Activated naive CD4-positive, alpha-beta T cell (primary cell): ENCODE data around the gene MKLN1.

Experiments used
- DNase-seq, 4 experiments: peaks; one replicate each; lab custom pipeline; 2025; lab: John Stamatoyannopoulos, UW

The MKLN1 gene

DNA sequence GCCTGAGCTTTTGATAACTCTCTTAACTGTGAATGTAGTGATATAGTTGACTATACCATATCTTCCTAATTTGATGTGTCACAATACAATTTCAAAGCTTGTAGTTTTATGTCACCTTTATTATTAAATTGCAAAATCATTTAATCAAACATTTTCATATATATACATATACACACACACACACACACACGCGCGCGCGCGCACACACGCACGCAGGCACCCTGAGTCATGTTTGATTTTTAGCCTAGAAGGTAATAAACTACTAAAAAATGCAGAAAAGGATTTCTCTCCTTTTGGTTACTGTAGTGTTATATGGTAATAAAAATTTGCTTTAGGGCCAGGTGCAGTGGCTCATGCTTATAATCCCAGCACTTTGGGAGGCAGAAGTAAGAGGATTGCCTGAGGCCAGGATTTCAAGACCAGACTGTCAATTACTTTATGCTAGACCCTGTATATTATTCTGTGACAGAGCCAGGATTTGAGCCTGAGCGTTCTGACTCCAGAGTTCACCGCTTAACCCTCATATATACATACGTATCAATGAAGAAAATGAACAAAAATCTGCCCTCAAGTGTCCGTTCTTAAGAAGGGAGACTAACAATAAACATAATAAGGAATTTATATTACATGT, 139.2 kb downstream of the MKLN1 start:
- no peak for DNase-seq

DNA sequence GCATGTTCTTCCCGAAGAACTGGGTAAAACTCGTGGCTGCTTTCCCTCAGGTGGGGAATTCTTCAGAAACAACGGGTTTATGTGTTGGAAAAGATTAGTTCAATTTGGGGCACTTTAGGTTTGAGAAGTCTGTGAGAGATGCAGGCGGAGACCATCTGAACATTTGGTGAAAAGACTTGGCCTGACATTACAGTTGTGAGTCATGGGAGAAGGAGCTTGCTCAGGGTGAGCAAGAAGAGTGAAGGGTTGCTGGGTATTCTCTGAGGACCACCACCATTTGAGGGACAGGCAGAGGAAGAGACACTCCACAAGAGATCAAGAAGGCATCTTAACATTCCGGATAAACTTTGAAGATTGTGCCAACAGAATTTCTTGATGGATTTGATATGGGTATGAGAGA, 140.1 kb downstream of the MKLN1 start:
- DNase-seq, result no peak

DNA sequence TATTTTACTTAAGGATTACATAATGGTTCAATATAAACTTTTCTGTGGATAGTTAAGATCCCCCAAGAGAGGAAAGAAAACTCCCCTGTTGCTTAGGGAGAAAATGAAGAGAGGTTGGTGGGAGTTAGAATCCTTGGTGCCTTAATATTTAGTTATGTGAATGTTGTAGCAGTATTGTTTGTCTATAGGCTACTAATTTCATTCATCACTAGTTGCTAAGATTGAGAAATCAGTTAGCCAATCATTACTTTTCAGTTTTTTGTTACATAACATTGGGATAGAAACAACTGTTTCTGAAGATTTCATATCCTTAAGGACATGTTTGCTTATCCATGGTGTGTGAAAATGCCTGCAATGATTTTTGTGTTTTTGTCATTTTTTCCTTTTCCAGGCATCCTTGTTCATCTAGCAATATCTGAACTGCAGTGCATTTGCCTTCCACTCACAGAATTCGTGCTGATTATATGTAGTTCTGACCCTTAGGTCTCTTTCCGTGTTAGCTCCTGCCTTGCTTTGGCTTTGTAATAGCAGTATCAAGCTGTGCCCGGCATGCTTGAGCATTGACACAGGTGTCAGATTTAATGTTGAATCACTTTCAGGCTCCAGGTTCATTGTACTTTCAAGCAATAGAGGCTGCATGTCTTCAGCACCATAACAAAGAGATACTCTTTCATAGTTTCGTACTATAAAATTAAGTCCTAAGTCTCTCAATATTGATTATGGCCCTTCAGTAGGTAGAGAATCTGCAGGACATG, 143.8 kb downstream of the MKLN1 start:
- no peak for DNase-seq

DNA sequence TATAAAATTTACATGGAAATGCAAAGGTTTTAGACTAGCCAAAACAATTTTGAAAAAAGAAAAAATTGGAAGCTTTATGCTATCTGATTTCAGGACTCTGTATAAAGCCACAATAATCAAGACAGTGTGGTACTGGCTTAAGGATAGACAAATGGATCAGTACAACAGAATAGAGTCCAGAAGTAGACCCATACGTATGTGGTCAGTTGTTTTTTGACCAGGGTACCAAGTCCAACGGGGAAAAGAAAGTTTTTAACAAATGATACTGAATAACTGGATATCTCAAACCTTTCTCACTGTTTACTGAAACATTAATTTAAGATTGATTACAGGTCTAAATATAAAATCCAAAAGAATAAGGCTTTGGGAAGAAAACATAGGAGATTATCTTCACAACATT, 149.1 kb downstream of the MKLN1 start:
- no peak for DNase-seq

DNA sequence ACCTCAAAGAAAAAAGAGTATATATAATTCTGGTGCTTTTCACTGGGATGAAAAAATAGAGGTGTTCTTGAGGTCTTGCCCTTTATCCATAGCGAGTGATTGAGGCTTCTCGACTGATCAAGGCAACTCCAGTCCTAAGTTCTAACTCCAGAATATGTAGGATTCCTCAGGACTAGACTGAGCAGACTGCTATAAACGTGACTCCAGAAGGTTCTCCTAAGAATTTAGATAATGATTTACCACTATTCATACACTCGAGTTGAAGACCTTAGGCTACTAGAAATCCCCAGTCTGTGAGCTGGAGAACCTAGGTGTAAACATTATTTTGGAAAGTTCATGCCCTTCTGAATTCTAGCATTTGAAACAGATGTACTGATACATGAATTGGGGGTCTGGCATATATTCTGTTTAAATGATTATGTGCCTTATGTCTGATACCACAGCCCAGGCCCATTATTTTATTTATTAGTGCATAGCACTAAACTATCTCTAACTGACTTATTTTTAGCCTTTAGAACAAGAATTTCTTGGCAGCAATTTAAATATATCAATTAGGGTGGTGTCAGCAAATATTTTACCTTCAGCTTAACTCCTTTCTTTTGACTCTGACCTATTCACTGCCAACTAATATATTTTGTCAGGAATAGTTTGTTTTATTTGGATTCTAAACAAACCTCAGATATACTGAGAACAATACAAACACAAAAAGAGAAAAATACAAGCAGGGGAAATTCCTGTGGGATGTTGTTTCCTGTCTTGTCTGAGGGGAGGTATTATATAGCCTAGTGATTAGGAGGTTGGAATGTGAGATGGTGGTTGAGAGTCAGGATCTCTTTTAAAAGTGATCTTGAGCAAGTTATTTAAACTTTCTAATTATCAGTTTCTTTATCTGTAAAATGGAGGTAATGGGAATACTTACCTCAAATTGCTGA, 153.0 kb downstream of the MKLN1 start:
- no peak for DNase-seq

DNA sequence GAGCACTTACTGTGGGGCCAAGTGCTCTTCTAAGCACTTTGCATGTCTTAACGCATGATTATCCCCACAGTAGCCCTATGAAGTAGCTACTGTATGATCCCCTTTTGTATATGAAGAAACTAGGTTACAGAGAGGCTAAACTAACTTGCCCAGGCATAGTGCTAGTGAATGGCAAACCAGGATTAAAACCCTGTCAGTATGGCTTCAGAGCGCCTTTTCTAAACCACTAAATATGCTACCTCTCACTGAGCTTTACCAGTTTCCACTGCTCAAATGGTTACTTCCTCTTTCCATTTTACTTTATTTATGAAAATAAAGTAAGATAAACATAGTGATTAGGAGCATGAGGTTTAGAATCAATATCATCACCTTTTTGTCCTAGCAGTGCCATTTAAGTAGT, 155.1 kb downstream of the MKLN1 start:
- DNase-seq, result no peak

DNA sequence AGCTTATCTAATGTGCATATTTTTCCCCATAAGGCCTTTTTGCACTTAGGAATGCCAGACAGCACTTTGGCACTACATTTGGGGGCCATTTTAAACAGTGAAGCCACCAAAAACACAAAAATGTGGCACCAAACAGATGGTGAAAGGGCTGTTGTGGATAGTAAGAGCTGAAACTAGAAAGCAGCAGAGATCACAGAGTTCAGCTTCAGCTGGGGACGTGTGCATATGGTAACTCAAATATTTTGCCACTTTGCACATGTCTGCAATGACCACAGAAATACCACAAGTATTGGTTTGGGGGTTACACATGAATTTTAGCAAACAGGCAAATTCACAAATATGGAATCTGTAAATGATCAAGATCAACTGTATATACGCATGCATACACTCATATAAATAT, 155.9 kb downstream of the MKLN1 start:
- no peak for DNase-seq

DNA sequence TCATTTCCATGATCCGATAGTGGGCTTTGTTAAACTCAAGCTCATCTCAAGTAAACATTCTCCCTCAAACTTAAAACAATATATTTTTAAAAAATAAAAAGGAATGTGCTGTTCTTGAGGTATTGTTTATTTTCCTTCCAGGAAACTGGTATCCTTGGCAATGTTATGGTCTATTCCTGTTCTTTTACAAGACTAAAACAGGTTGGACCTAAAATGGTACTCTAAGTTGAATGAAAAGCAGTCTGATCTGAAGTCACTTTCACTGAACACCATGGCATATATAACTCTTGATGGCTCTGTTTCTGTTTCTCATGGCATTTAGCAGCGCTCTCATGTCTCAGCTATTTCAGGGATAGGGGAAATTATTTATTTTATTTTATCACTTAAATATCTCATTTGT, 158.7 kb downstream of the MKLN1 start:
- no peak for DNase-seq

DNA sequence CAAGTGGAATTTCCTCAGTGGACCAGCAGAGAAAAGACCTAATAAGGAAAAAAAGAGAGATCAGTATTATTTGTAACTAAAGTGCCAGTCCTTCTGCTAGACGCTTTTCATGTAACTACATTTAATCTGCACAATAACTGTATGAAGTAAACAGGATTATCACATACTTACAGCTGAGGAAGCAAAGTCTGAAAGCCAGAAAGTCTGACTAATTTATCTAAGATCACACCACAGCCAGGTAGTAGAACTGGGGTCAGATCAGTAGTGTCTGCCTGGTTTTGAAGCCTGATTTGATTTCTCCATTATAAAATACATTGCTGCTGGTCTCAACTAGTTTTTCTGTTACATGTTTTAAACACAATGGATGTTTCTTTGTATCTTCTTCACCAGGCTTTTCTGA, 159.5 kb downstream of the MKLN1 start:
- DNase-seq, result no peak

DNA sequence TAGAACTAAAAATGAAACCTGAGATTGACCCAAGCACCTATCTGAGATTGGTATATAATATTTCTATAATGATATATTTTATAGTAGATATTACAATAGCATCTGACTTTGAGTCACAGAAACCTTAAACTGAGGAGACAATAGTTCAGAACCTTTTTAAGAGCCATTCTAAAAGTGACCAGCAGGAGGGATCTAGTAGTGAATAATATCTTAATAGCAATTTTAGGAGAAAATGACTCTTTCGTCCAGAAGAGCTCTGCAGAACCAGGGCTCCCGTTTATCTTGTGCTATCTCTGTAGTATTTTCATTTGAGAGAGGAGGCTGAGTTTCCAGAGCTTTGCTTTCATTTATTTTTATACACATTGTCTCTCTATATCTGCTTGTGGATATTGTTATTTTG, 160.7 kb downstream of the MKLN1 start:
- DNase-seq, result no peak

DNA sequence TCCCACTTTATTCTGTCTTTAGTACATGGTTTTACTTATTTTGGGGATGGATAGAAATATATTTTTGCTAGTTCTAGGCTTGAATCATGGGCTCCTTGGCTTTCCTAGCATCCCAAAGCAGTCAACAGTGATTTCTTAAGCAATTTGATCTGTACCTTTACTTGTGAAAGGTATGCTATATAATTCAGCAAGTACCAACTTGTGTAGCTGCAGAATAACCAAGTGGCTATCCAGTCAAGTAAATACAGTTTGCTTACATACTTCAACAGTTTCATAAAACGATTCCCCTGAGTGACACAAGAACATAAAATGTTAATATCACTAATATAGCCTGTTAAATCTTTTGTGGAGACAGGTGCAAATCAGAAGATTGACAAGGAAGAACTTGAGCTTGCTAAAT, 161.5 kb downstream of the MKLN1 start:
- no peak for DNase-seq

DNA sequence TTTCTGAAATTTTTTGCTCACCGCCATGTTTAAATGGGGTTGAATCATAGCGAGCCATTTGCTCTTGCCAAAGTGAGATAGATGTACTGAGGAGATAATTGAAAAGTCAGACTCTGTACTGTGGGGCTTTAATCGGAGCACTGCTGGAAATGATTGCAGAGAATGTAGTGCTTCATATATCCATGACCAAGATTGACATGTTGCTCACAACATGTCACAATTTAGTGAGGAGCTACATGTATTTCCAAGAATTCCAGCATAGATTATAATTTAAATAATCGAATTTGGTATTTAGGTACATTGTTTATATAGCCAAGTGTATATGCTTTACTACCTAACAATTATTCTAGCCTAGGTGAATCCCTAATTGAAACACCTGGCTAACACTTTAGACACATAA, 162.2 kb downstream of the MKLN1 start:
- DNase-seq, result no peak

DNA sequence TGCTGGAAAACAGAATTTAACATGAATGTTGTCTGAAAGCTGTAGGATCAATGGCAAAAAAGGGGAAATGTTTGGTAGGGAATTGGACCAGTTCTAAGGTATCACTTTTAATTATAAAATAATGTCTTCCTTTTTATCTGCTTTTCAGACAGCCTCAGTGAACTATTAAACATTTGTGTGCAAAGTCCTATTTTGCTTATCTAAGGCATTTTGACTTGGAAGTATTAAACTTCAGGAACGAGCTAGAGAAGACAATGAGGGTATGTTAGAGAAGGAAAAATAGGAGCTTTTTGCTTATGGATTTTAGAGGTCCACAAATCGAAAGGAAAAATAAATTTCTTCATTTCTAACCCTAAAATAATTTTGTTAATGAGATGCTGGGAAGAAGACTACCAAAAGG, 165.4 kb downstream of the MKLN1 start:
- no peak for DNase-seq

DNA sequence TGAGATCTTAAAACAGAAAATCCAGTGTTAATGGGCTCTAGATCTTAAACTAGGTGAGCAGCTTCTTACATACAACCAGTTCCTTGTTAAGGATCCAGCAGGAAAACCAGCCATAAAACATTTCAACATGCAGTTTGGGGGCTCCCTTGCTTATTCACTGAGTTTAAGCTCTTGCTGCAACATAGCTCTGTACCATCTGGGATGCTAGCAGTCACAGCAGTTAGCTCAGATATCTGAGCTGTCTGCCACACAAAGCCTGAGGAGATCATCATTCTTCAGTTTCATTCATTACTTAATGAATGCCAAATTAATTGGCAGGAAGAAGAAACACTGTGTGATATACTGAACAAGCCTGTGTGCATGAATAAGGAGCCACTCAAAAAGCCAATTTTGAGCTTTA, 165.9 kb downstream of the MKLN1 start:
- DNase-seq, result no peak

DNA sequence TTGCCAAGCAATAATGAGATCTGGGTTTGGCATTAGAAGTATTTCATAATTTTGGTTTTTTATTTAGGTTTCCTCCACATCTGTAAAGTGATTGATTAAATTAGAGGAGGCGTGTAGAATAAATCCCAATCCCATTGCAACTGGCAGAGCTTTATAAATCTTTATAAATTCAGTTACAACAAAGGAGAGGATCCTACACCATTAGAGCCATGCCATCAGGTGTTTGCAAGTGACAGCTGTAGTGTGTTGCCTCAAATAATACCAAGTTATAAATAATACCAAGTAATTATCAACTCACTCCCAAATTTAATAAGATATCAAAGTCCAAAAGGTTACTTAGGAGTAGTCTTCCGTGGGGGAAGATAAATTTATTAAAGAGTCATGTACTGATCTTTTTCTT, 166.5 kb downstream of the MKLN1 start:
- no peak for DNase-seq

DNA sequence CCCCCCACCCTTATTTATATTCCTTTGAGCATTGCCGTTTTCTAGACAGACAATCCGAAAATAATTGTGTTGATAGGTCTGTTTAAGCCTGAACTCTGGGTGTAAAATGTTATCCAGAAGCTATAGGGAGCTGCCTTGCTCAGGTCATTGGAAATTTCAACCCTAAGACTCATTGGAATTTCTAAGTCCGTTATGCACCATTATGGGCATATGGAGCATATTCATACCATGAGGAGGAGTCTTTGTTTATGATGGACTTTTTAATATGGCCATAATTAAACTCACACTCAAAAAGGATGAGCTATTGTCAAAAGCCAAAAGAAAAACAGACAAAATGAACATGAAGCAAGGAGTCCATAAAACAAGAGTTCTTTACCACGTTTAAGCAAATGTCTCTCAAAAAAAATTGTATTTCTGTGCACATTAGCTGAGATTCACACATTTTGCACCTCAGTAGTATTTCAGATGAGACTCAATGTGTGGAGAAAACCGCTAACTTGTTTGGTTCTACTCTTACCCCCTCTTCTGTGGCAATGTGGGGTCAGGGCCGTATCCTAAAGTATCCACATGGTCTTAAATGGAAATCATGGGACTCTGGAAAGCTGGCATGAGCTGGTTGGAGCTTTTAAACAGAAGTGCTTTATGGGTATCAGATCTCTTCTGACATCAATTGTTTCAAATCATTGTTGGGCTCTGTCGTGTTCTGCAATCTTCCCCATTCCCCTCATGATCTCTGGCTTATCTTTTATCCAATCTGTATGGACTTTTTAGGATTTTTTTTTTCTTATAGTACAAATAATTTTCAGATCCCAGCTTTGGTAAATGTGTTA, 168.2 kb downstream of the MKLN1 start:
- DNase-seq, result no peak

DNA sequence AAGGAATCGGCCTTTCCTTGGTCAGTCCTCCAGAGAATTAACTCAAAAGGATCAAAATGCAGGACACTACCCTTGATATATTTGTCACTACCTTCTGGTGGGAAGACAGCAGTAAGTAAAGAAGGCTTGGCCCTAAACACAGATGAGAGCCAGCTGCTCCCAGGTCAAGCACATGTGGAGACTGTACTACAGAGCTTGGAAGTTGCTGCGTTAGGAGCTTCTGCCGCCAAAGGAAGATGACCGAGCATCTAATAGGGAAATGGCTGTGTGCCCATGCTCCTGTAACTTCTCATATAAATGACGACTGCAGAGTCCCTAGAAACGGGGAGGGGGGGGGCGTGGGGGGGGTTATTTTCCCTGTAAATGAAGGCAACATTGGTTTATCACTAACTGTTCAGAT, 169.8 kb downstream of the MKLN1 start:
- DNase-seq, result no peak

DNA sequence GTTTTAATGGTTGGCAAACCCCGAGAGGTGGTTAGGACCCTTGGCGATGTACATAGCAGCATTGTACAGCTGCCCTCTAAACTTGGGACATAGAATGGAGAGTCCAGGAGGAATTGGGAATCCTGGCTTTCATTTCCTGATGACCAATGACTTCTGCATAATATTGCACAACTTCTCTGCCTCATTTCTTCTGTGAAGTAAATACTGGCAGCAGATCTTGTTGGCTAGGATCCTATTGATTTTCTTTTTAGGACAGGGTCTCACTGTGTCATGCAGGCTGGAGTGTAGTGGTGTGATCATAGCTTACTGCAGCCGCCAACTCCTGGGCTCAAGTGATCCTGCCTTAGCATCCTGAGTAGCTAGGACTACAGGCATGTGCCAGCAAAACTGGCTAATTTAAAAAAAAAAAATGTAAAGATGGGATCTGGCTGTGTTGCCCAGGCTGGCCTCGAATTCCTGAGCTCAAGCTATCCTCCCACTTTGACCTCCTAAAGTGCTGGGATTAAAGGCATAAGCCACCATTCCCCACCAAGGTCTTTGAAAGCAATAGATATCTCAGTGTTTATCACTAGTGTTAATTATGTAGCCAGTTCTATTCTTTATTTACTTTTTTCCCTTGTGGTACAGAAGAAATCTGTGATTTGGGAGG, 170.7 kb downstream of the MKLN1 start:
- DNase-seq, result no peak

DNA sequence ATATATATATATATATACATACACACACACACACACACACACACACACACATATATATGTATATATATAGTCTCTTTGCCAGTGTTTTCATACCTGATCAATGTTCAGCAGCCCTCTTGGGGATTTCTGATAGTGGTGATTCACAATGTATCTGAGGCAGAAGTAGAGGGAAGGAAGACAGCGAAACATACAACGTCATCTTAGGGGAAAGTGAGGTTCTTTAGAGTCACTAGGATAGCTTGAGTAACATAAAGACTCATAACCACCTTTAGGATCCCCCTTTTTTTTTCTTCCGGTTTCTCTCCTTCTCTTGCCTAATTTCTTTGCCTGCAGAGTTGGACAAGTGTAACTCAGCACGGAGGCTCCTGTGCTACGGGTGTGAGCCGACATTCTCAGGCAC, 172.1 kb downstream of the MKLN1 start:
- no peak for DNase-seq

DNA sequence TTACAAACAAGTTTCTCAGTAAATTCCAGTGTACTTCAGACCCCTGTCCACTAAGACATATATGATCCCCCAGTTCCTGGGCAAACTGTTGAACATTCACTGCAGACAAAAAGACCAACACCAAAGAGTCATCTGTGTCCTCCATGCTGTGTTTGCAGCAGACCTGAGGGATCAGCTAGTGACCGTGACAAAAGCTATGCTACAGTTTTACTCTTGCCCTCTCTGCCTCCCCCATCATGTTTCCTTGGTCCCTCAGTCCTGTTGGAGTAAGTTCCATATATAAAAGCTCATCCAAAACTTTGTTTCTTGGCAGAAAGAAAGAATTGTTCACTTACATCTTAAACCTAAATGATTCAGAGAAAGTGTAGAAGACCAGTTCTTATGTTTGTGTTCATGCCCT, 172.7 kb downstream of the MKLN1 start:
- no peak for DNase-seq

DNA sequence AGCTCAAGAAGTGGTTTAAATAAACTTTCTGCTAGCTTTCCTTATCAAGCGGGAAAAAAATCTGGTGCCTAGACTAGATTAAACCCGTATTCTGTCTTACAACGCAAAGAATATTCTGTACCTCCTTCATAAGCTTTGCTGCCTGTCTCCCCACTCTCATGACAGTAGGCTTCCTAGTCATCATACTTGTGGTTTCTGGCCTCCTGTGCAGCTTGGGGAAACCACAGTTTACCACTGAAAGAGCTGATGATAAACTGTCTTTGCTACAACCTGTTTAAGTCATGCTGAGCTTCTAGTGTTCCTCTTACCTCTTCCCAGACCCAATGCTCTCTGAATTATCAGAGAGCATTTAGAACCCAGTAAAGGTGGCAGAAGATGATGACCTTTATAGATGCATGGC, 173.7 kb downstream of the MKLN1 start:
- DNase-seq, result peak in 1 of 4 experiments; percentile 16
